GM19043 (cell line): ENCODE measurements around the gene RAD50.
"Not testable (repeated sequence)": the region's sequence is repeated elsewhere in the genome, so short reads cannot be mapped to it uniquely, and the experiment has no call there.

Experiments used
- ATAC-seq: cut with Tn5 transposase; IDR thresholded peaks from one replicate; pipeline ENCODE4 v1.9.1; 2021; ENCODE audit warnings: low read depth; ENCODE audit not compliant: unreplicated experiment

Gene RAD50

DNA sequence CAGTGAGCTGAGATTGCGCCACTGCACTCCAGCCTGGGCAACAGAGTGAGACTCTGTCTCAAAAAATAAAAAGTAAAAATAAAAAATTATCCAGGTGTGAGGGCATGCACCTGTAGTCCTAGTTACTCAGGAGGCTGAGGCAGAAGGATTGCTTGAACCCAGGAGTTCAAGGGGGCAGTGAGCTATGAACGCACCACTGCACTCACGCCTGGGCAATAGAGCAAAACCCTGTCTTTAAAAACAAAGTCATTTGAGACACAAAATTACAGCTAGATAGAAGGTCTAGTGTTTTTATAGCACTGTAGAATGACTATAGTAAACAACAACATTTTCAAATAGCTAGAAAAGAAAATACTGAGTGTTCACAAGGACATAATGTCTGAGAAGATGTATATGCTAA, 133.4 kb downstream of the RAD50 start:
- ATAC-seq = no peak

DNA sequence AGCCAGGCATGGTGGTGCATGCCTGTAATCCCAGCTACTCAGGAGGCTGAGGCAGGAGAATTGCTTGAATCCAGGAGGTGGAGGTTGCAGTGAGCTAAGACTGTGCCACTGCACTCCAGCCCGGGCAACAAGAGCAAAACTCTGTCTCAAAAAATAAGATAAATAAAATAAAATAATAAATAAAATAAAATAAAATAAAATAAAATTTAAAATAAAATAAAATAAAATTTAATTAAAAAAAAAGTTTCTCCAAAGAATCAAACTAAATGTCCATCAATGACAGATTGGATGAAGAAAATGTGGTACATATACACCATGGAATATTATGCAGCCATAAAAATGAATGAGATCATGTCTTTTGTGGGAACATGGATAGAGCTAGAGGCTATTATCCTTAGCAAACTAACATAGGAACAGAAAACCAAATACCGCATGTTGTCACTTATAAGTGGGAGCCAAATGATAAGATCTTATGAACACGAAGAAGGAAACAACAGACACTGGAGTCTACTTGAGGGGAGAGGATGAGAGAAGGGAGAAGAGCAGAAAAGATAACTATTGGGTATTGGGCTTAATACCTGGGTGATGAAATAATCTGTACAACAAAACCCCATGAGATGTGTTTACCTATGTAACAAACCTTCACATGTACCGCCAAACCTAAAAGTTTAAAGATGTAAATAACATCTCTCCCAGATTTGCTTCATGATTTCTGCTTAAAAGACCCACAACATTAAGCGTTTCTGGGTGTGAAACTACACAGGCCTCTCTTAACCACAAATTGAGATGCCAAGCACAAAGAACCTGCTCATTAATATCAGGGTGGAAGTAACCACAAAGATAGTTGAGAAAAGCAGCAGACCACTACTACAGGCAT, 135.2 kb downstream of the RAD50 start:
- not testable (repeated sequence) for ATAC-seq

DNA sequence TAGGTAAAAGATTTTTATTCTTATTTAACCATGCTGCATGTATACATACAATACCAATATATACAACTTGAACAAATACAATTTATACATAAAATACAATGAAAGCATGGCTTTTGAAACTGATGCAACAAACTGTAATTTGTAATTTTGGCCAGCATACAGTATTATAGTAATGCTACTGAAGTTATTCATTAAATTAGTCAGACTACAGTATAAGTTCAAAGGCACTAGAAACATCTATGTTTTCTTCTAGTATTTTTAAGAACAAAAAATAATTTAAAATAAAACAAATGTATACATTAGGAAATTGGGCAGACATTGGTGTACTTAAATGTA, 135.8 kb downstream of the RAD50 start:
- no peak for ATAC-seq
